ENCODE results near the gene GLIPR1L1.
A peak's percentile ranks its signal among the peaks of the same experiment; 100 is the strongest.

GLIPR1L1 gene

GRCh38 chr12:75354011-75354410 lies 19.5 kb downstream of the GLIPR1L1 start:
- DNase-seq, result no peak

DNA sequence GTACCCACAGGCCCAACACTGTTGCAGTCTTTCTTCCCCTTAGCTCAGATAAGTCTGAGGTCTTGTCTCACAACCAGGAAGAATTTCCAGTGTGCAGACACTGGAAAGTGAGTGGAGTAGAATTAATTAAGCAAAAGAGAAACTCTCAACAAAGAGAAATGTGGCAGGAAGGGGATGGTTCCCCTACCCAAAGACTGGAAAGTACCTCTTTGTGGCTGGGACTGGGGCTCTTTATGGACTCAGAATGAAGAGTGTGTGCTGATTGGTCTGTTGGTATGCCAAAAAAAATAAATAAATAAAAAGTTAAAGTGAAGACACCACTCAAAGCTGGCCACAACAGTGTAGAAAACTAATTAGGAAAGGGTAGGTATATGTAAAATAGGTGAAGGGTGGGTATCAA lies 26.4 kb downstream of the GLIPR1L1 start:
- DNase-seq, result no peak

DNA sequence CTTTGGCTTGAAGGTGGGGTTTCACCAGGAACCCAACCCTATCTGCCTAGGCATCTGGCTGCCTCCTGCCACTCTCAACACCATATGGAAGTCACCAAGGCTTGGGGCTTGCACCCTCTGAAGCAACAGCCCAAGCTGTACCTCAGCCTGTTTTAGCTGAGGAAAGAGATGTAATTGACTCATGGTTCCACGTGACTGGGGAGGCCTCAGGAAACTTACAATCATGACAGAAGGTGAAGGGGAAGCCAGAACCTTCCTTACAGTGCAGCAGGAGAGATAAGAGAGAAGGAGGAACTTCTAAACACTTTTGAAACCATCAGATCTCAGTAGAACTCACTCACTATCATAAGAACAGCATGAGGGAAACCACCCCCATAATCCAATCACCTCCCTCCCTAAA lies 26.9 kb downstream of the GLIPR1L1 start:
- DNase-seq, result no peak

DNA sequence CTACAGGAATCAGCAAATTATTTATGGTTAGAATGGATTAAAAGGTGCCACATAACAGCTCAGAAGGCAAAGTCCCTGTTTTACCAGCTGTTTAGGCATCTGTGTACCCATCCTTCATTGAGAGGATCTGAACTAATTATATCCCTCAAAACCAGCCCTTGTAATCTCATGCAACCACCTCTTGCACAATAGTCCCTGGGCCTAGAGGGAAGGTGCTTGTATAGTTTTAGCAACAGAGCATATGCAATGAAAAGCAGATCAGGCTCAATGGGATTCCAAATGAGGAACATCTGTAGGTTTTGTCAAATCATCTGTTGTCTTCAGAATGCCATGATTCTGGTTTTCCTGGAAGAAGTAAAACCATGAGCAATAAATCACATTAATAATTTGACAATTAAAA lies 30.4 kb downstream of the GLIPR1L1 start:
- DNase-seq, result no peak

GRCh38 chr12:75366629-75367028 lies 32.2 kb downstream of the GLIPR1L1 start:
- no peak for DNase-seq

GRCh38 chr12:75374971-75375370 lies 40.5 kb downstream of the GLIPR1L1 start:
- DNase-seq, result no peak

GRCh38 chr12:75378354-75378753 lies 43.9 kb downstream of the GLIPR1L1 start:
- no peak for DNase-seq

DNA sequence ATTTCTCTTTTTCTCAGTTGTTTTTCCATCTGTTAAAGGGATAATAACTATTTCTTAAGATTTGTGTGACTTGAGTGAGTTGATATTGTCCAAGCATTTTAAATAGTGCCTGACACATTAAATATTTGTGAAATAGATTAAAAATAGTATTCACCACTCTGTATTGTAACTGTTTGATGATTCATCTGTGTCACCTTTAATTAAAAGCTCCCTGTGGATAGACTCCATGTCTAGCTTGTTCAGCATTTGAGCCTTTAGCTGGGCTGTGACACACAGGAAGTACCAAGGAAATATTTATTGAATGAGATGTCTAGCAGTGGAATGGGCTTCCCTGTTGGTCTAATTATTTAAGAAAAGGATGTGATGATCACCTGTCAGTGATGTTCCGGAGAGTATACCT lies 54.6 kb downstream of the GLIPR1L1 start:
- DNase-seq, result no peak

- DNase-seq, result no peak
Measured at GRCh38 chr12:75389706-75390105, 55.2 kb downstream of the GLIPR1L1 start.

DNA sequence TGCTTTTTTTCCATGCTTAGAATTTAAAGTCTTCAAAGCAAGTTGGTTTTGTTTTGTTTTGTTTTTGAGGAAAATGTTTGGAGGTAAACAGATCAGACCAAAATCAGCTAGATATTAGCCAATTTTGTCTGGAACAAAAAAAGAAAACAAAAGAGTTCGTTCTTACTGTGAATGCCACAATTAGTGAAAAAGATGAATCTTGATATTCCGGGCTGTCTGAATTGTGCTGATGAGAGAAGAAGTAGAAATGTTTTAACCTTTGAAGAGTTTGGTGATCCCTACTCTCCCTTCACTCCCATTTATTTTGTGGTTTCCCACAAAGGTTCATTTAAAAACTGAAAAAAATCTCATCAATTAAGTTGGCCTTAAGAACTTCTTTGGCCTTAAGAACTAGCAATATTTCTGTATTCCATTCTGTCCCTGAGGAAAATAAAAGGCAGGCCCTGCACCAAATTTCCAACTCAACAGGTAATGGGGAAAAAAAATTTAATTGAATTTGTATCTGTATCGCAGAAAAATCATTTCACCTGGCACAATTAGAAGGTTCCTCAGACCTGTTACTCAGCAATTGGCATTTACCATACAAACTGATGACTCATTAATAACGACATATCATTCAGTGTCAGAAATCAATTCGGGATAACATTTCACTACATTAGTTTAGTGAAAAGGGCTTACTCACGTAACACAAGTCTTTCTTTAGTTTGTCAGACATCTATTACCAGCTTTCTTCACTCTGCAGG lies 55.9 kb downstream of the GLIPR1L1 start:
- DNase-seq, result no peak

DNA sequence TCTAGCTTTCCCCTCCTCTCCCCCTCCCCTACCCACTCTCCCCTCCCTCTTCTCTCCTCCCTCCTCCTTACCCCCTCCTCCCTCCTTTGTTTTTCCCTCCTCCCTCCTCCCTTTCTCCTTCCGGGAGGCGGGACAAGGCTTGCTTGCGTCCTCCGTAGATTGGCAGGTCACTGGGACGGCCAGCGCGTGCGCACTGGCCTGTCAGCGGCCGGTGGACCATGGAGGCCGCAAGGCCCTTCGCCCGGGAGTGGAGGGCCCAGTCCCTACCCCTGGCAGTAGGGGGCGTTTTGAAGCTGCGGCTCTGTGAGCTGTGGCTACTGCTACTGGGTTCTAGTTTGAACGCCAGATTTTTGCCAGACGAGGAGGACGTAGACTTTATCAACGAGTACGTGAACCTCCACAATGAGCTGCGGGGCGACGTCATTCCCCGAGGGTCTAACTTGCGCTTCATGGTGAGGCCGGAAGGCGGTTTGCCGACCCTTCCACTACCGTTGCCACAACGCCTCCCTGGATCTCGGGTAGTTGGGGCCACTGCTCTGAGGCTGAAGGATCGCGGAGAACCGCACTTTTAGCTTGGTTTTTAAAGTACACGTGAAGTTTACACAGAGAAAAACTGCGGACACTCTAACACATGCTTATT lies 56.5 kb downstream of the GLIPR1L1 start, which contains the start of gene GLIPR1L2:
Gene GLIPR1L2, plus strand, starts transcription at position 191 of the 640 bp plus-strand sequence. Its CDS starts 28 bp downstream, at position 219.
- DNase-seq, result peak; percentile 96

- DNase-seq, result no peak
Measured at GRCh38 chr12:75404231-75404630, 69.8 kb downstream of the GLIPR1L1 start.

GRCh38 chr12:75407683-75408082 lies 73.2 kb downstream of the GLIPR1L1 start:
- DNase-seq, result no peak

- no peak for DNase-seq
Measured at GRCh38 chr12:75409830-75410229, 75.4 kb downstream of the GLIPR1L1 start.

DNA sequence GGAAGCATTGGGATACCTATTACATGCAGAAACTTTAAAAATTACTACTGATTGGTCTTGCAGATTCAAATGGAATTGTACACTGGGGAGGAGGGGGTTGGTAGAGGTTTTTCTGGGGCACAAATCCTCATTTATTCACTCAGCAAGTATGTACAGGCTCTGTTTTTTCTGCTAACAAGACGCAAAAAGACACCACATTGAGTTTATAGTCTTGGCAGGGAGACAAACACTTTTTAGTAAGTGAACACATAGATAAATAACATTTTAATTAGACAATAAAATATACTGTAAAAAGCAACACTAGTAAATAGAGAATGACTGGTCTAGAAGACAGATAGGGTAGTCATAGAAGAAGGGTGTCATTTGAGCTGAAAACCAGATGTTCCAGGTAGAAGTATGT lies 80.2 kb downstream of the GLIPR1L1 start:
- DNase-seq, result no peak

DNA sequence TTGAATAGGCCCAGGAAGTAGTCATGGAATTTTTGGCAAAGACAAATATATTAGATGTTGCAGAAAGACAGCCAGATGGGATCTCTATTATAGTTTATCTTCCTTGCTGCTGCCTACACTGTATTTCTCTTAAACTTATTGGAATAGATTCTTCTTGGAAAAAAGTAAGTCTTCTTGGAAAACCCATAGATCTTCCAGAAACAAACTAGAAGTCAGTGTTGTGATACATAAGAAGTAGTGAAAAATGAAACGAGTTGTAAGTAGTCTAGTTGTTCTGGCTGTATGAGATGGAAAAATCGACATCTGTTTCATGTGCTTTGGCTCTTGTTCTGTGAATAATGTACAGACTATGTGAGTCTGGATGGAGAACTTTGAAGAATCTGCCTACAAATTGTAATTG lies 85.4 kb downstream of the GLIPR1L1 start:
- no peak for DNase-seq

Data from NCI-H1436 (cell line).